Measurements from ENCODE around the gene DIDO1. TPM values are rescaled to one million over a fixed set of nuclear protein-coding genes. Genes with fewer than 3 reads are reported as not detected.

DIDO1 gene
- total and polyA plus RNA-seq, 2 of the 13 experiments (the other 11 are each of a cell fraction or from before 2014, with no cell fraction given) = 75.0 to 75.1 TPM

DNA sequence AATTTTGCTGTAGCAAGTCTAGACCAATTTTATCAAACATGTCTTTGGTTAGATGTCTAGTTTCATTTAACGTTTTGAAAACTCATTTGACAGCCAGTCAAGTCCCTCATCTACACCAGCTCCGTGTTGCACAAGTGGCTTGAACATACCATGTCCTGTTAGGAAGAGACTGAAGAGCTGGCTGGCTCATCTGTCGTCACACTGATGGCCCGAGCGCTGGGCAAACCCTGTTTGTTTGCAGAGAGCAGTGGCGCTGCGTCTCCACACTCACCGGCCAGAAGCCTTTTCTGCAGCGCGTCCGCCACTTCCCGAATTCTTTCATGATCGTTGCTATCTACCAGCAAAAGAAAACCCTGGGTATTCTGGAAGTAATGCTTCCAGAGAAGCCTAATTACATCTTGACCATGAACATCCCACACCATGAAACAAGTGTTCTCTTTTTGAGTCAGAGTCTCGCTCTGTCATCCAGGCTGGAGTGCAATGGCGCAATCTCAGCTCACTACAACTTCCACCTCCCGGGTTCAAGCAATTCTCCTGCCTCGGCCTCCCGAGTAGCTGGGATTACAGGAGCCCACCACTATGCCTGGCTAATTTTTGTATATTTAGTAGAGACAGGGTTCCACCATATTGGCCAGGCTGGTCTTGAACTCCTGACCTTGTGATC is 54.0 kb downstream of the DIDO1 start (continued):
- TF ChIP-seq, protein P1, sequence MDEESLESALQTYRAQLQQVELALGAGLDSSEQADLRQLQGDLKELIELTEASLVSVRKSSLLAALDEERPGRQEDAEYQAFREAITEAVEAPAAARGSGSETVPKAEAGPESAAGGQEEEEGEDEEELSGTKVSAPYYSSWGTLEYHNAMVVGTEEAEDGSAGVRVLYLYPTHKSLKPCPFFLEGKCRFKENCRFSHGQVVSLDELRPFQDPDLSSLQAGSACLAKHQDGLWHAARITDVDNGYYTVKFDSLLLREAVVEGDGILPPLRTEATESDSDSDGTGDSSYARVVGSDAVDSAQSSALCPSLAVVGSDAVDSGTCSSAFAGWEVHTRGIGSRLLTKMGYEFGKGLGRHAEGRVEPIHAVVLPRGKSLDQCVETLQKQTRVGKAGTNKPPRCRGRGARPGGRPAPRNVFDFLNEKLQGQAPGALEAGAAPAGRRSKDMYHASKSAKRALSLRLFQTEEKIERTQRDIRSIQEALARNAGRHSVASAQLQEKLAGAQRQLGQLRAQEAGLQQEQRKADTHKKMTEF (CRISPR knock-in tag; IDR thresholded peaks at IDR 0.05) = peak; percentile 48
- TF ChIP-seq MTA1 (CRISPR knock-in tag; IDR thresholded peaks at IDR 0.05; ENCODE audit: borderline replicate concordance) (peak; percentile 37; the same call in 1 of the 2 replicates), SOX6 (IDR thresholded peaks at IDR 0.05) (no peak), SOX6 (CRISPR knock-in tag; IDR thresholded peaks at IDR 0.05) (peak; percentile 42; the same call in 1 of the 2 replicates), ZNF207 (IDR thresholded peaks at IDR 0.05; ENCODE audit: borderline replicate concordance) (no peak), TBL1XR1 (IDR thresholded peaks at IDR 0.05; ENCODE audit: borderline replicate concordance, low read length, partially characterized antibody) (no peak), MTF2 (CRISPR knock-in tag; IDR thresholded peaks at IDR 0.05; ENCODE audit: borderline replicate concordance) (no peak), POLR2AphosphoS2 (IDR thresholded peaks at IDR 0.05; ENCODE audit: low read depth, low read length) (no peak), ZNF282 (IDR thresholded peaks at IDR 0.05; ENCODE audit: partially characterized antibody) (no peak), KLF9 (CRISPR knock-in tag; IDR thresholded peaks at IDR 0.05; ENCODE audit: low read depth) (no peak), CEBPG (CRISPR knock-in tag; IDR thresholded peaks at IDR 0.05) (peak; percentile 71), ZNF781 (CRISPR knock-in tag; IDR thresholded peaks at IDR 0.05; ENCODE audit: borderline replicate concordance, not compliant biosample characterization) (no peak), MAFG (CRISPR knock-in tag; IDR thresholded peaks at IDR 0.05) (no peak), SETDB1 (CRISPR knock-in tag; IDR thresholded peaks at IDR 0.05; ENCODE audit: borderline replicate concordance) (no peak)
- TF ChIP-seq, protein P2, sequence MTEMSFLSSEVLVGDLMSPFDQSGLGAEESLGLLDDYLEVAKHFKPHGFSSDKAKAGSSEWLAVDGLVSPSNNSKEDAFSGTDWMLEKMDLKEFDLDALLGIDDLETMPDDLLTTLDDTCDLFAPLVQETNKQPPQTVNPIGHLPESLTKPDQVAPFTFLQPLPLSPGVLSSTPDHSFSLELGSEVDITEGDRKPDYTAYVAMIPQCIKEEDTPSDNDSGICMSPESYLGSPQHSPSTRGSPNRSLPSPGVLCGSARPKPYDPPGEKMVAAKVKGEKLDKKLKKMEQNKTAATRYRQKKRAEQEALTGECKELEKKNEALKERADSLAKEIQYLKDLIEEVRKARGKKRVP (CRISPR knock-in tag; IDR thresholded peaks at IDR 0.05) = peak in 1 of 2 experiments; percentile 20; a peak in 1 of 4 replicates
- TF ChIP-seq, protein P3, sequence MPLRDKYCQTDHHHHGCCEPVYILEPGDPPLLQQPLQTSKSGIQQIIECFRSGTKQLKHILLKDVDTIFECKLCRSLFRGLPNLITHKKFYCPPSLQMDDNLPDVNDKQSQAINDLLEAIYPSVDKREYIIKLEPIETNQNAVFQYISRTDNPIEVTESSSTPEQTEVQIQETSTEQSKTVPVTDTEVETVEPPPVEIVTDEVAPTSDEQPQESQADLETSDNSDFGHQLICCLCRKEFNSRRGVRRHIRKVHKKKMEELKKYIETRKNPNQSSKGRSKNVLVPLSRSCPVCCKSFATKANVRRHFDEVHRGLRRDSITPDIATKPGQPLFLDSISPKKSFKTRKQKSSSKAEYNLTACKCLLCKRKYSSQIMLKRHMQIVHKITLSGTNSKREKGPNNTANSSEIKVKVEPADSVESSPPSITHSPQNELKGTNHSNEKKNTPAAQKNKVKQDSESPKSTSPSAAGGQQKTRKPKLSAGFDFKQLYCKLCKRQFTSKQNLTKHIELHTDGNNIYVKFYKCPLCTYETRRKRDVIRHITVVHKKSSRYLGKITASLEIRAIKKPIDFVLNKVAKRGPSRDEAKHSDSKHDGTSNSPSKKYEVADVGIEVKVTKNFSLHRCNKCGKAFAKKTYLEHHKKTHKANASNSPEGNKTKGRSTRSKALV (CRISPR knock-in tag; IDR thresholded peaks at IDR 0.05) = peak; percentile 99
- TF ChIP-seq, protein P4, sequence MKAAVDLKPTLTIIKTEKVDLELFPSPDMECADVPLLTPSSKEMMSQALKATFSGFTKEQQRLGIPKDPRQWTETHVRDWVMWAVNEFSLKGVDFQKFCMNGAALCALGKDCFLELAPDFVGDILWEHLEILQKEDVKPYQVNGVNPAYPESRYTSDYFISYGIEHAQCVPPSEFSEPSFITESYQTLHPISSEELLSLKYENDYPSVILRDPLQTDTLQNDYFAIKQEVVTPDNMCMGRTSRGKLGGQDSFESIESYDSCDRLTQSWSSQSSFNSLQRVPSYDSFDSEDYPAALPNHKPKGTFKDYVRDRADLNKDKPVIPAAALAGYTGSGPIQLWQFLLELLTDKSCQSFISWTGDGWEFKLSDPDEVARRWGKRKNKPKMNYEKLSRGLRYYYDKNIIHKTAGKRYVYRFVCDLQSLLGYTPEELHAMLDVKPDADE (CRISPR knock-in tag; IDR thresholded peaks at IDR 0.05) = no peak
- TF ChIP-seq, protein P5, sequence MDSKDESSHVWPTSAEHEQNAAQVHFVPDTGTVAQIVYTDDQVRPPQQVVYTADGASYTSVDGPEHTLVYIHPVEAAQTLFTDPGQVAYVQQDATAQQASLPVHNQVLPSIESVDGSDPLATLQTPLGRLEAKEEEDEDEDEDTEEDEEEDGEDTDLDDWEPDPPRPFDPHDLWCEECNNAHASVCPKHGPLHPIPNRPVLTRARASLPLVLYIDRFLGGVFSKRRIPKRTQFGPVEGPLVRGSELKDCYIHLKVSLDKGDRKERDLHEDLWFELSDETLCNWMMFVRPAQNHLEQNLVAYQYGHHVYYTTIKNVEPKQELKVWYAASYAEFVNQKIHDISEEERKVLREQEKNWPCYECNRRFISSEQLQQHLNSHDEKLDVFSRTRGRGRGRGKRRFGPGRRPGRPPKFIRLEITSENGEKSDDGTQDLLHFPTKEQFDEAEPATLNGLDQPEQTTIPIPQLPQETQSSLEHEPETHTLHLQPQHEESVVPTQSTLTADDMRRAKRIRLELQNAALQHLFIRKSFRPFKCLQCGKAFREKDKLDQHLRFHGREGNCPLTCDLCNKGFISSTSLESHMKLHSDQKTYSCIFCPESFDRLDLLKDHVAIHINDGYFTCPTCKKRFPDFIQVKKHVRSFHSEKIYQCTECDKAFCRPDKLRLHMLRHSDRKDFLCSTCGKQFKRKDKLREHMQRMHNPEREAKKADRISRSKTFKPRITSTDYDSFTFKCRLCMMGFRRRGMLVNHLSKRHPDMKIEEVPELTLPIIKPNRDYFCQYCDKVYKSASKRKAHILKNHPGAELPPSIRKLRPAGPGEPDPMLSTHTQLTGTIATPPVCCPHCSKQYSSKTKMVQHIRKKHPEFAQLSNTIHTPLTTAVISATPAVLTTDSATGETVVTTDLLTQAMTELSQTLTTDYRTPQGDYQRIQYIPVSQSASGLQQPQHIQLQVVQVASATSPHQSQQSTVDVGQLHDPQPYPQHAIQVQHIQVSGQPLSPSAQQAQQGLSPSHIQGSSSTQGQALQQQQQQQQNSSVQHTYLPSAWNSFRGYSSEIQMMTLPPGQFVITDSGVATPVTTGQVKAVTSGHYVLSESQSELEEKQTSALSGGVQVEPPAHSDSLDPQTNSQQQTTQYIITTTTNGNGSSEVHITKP (CRISPR knock-in tag; IDR thresholded peaks at IDR 0.05; ENCODE audit: low read depth) = peak; percentile 77
- TF ChIP-seq, protein P6, sequence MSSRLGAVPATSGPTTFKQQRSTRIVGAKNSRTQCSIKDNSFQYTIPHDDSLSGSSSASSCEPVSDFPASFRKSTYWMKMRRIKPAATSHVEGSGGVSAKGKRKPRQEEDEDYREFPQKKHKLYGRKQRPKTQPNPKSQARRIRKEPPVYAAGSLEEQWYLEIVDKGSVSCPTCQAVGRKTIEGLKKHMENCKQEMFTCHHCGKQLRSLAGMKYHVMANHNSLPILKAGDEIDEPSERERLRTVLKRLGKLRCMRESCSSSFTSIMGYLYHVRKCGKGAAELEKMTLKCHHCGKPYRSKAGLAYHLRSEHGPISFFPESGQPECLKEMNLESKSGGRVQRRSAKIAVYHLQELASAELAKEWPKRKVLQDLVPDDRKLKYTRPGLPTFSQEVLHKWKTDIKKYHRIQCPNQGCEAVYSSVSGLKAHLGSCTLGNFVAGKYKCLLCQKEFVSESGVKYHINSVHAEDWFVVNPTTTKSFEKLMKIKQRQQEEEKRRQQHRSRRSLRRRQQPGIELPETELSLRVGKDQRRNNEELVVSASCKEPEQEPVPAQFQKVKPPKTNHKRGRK (CRISPR knock-in tag; IDR thresholded peaks at IDR 0.05) = no peak

All from HepG2 (cell line).